Stimulated activated CD4-positive, alpha-beta T cell treated with anti-CD3 and anti-CD28 coated beads, Interleukin-4, amount 100 ng/mL, for 24 hours (primary cell): ENCODE results near the gene LUC7L3.
"Not testable (repeated sequence)": the region's sequence is repeated elsewhere in the genome, so short reads cannot be mapped to it uniquely, and the experiment has no call there.

Source experiments
- DNase-seq: peaks from one replicate; pipeline ENCODE4 v3.0.0-alpha.2; 2020

The LUC7L3 gene

GRCh38 chr17:50686494-50687199, 32.8 kb upstream of the LUC7L3 start:
- no peak for DNase-seq

- no peak for DNase-seq
Measured at GRCh38 chr17:50687200-50688066, 32.0 kb upstream of the LUC7L3 start.

GRCh38 chr17:50688245-50688644, 31.2 kb upstream of the LUC7L3 start:
- no peak for DNase-seq

- DNase-seq: no peak
Measured at GRCh38 chr17:50689251-50689650, 30.2 kb upstream of the LUC7L3 start.

- DNase-seq: no peak
Measured at GRCh38 chr17:50689956-50690886, 29.2 kb upstream of the LUC7L3 start.

GRCh38 chr17:50690887-50691549, 28.4 kb upstream of the LUC7L3 start:
- DNase-seq: no peak

GRCh38 chr17:50691550-50692447, 27.6 kb upstream of the LUC7L3 start:
- DNase-seq: no peak

- no peak for DNase-seq
Measured at GRCh38 chr17:50692448-50693035, 26.9 kb upstream of the LUC7L3 start.

GRCh38 chr17:50693036-50693682, 26.2 kb upstream of the LUC7L3 start:
- DNase-seq: no peak

GRCh38 chr17:50696365-50696879, 23.0 kb upstream of the LUC7L3 start:
- DNase-seq: no peak

- DNase-seq: no peak
Measured at GRCh38 chr17:50697062-50697461, 22.3 kb upstream of the LUC7L3 start.

- no peak for DNase-seq
Measured at GRCh38 chr17:50697663-50698272, 21.6 kb upstream of the LUC7L3 start.

GRCh38 chr17:50699410-50699809, 20.0 kb upstream of the LUC7L3 start:
- DNase-seq: no peak

GRCh38 chr17:50703162-50703561, 16.2 kb upstream of the LUC7L3 start:
- no peak for DNase-seq

GRCh38 chr17:50707289-50708049, 11.9 kb upstream of the LUC7L3 start, which contains the start of gene ANKRD40:
TSS of gene ANKRD40 (minus strand) at chr17:50707914. CDS start at chr17:50707654, 260 bp downstream.
- DNase-seq: peak; percentile 93

- no peak for DNase-seq
Measured at GRCh38 chr17:50708050-50709000, 11.1 kb upstream of the LUC7L3 start.

GRCh38 chr17:50709053-50709452, 10.3 kb upstream of the LUC7L3 start:
- DNase-seq: not testable (repeated sequence)

- no peak for DNase-seq
Measured at GRCh38 chr17:50710025-50710424, 9.4 kb upstream of the LUC7L3 start.
